ENCODE measurements around the gene TMEM178B. TPM values are rescaled to one million over a fixed set of nuclear protein-coding genes. Genes with fewer than 3 reads are reported as not detected.

The TMEM178B gene
- polyA plus RNA-seq, 2 of the 4 experiments (the other 2 are of a cell fraction) = 0.88 to 0.93 TPM

- no peak for DNase-seq (ENCODE audit: low read depth in 1 of 2, low spot score in 1 of 2)
- POLR2A ChIA-PET = no interaction called here
- H3K4me1 ChIP-seq = no peaks in the 10 kb centered on the region
- H3K4me2 ChIP-seq = no peak overlapping the region
- TF ChIP-seq MAZ (IDR thresholded peaks at IDR 0.05; ENCODE audit: borderline replicate concordance, low read depth, low read length) (no peak), USF2 (IDR thresholded peaks at IDR 0.05) (no peak), HES2 (IDR thresholded peaks at IDR 0.05) (no peak), ZNF302 (CRISPR knock-in tag; IDR thresholded peaks at IDR 0.05) (no peak), ZSCAN20 (CRISPR knock-in tag; IDR thresholded peaks at IDR 0.05) (no peak), TFCP2L1 (CRISPR knock-in tag; IDR thresholded peaks at IDR 0.05) (no peak), GATA3 (IDR thresholded peaks at IDR 0.05; ENCODE audit: borderline replicate concordance) (no peak), EP300 (IDR thresholded peaks at IDR 0.05) (no peak), HOXB13 (CRISPR knock-in tag; IDR thresholded peaks at IDR 0.05; ENCODE audit: low read depth) (no peak), CBX2 (IDR thresholded peaks at IDR 0.05; ENCODE audit: borderline replicate concordance, low read depth) (no peak), HDAC2 (IDR thresholded peaks at IDR 0.05) (no peak), POLR2A (IDR thresholded peaks at IDR 0.05; ENCODE audit: low read length) (no peak), CHD4 (IDR thresholded peaks at IDR 0.05; ENCODE audit: borderline replicate concordance) (no peak), FOSB (CRISPR knock-in tag; IDR thresholded peaks at IDR 0.05) (no peak), MAX (IDR thresholded peaks at IDR 0.05) (no peak)
- no peak for ATAC-seq
- 59% methylated on average over 5 of the region's 5 CpGs for WGBS (ENCODE audit: missing lambda C conversion rate)
- CTCF ChIA-PET = no interaction called here
- 0 out of 3 replicates have a peak, but pooled peaks cover 4% of the 10 kb centered on the region for H3K9me3 ChIP-seq
- FAIRE-seq = no peak
- H3K4me3 ChIP-seq = no peak overlapping the region
- no peak overlapping the region for H3K27ac ChIP-seq
These were observed 394.5 kb downstream of the TMEM178B start for GRCh38 chr7:141468341-141468740.

- Histone ChIP-seq H3K4me3 (no peak overlapping the region), H3K4me2 (no peak overlapping the region), H3K27ac (no peak overlapping the region), H3K4me1 (no peaks in the 10 kb centered on the region), H3K9me3 (no peaks in the 10 kb centered on the region)
- ATAC-seq (no peak), FAIRE-seq (no peak), DNase-seq (ENCODE audit: low read depth in 1 of 2, low spot score in 1 of 2) (no peak)
- no peak for TF ChIP-seq BCL3 (IDR thresholded peaks at IDR 0.05)
- no peak for TF ChIP-seq HOXA7 (CRISPR knock-in tag; IDR thresholded peaks at IDR 0.05)
- TF ChIP-seq RARB (CRISPR knock-in tag; IDR thresholded peaks at IDR 0.05) = no peak
- TF ChIP-seq USF2 (IDR thresholded peaks at IDR 0.05) = no peak
- no peak for TF ChIP-seq PBX3 (IDR thresholded peaks at IDR 0.05)
- TF ChIP-seq E2F6 (IDR thresholded peaks at IDR 0.05; ENCODE audit: borderline replicate concordance, low read depth) = no peak
- TF ChIP-seq EP300 (IDR thresholded peaks at IDR 0.05) = no peak
- no peak for TF ChIP-seq ELK1 (IDR thresholded peaks at IDR 0.05; ENCODE audit: low read depth, low read length)
- TF ChIP-seq FOXS1 (CRISPR knock-in tag; IDR thresholded peaks at IDR 0.05) = no peak
- TF ChIP-seq ZFP36 (IDR thresholded peaks at IDR 0.05; ENCODE audit: borderline replicate concordance, partially characterized antibody) = no peak
- TF ChIP-seq CBX8 (IDR thresholded peaks at IDR 0.05) = no peak
- no peak for TF ChIP-seq CEBPB (IDR thresholded peaks at IDR 0.05)
- no peak for TF ChIP-seq RNF2 (IDR thresholded peaks at IDR 0.05; ENCODE audit: borderline replicate concordance, low read depth)
- no peak for TF ChIP-seq ATOH8 (CRISPR knock-in tag; IDR thresholded peaks at IDR 0.05; ENCODE audit: low read depth)
- TF ChIP-seq MYC (IDR thresholded peaks at IDR 0.05; ENCODE audit: borderline replicate concordance, low read length) = no peak
- no peak for TF ChIP-seq TP53 (CRISPR knock-in tag; IDR thresholded peaks at IDR 0.05)
- TF ChIP-seq HOXB5 (CRISPR knock-in tag; IDR thresholded peaks at IDR 0.05) = no peak
- TF ChIP-seq JUN (IDR thresholded peaks at IDR 0.05) = no peak
- no peak for TF ChIP-seq JUNB (IDR thresholded peaks at IDR 0.05)
- TF ChIP-seq NR3C1 (IDR thresholded peaks at IDR 0.05) = no peak
- ChIA-PET CTCF (interaction anchor here (1.1 kb wide), 1 partner anchor 13 kb away, joined by 4 read pairs; no protein-coding TSS in a partner anchor), POLR2A (no interaction called here)
- 87% methylated on average over 1 of the region's 1 CpG for WGBS (ENCODE audit: missing lambda C conversion rate)
These were observed 401.8 kb downstream of the TMEM178B start for GRCh38 chr7:141475679-141476078.

All from A549 (cell line).